Immature natural killer cell (primary cell): ENCODE data around the gene FILIP1L. TPM values are rescaled to one million over a fixed set of nuclear protein-coding genes. Genes with fewer than 3 reads are reported as not detected.
A peak's percentile ranks its signal among the peaks of the same experiment; 100 is the strongest.

Source experiments
- DNase-seq, 3 donors: peaks; one replicate each; pipeline ENCODE4 v3.0.0; 2022; ENCODE audit warnings: mixed read lengths in 1 of 3
- H3K27ac Mint-ChIP-seq, 6 donors: one replicate each; pipeline ENCODE4 v1.8.0; 2020; ENCODE audit warnings: mixed read lengths in 6 of 6, mild to moderate bottlenecking in 5 of 6, inconsistent platforms in 4 of 6, moderate library complexity in 3 of 6
- H3K27me3 Mint-ChIP-seq, 3 donors: one replicate each; pipeline ENCODE4 v1.8.0; 2020 to 2021; ENCODE audit warnings: low read depth in 3 of 3, mild to moderate bottlenecking in 3 of 3, mixed read lengths in 3 of 3, moderate library complexity in 3 of 3, inconsistent platforms in 1 of 3
- H3K36me3 Mint-ChIP-seq, 3 donors: one replicate each; pipeline ENCODE4 v1.8.0; 2020; ENCODE audit warnings: mixed read lengths in 3 of 3, inconsistent platforms in 2 of 3, mild to moderate bottlenecking in 2 of 3
- H3K4me1 Mint-ChIP-seq, 2 donors: one replicate each; pipeline ENCODE4 v1.8.0; 2020; ENCODE audit warnings: inconsistent platforms in 2 of 2, mild to moderate bottlenecking in 2 of 2, mixed read lengths in 2 of 2, moderate library complexity in 1 of 2
- H3K4me3 Mint-ChIP-seq, 5 donors: one replicate each; pipeline ENCODE4 v1.8.0; 2020; ENCODE audit warnings: mild to moderate bottlenecking in 5 of 5, mixed read lengths in 5 of 5, inconsistent platforms in 3 of 5, moderate library complexity in 3 of 5
- H3K9me3 Mint-ChIP-seq, 6 donors: one replicate each; pipeline ENCODE4 v1.8.0; 2020; ENCODE audit warnings: mild to moderate bottlenecking in 6 of 6, mixed read lengths in 6 of 6, inconsistent platforms in 4 of 6, moderate library complexity in 3 of 6
- polyA plus RNA-seq, 3 donors: library from polyadenylated mRNA; unstranded; fragments of 300-500 nt; fragmentation: Illumina TruSeq; gene quantifications; one replicate each; pipeline ENCODE4 v1.2.3, GENCODE V29; 2021

The FILIP1L gene
- polyA plus RNA-seq, 3 donors from 2014 or later, result 0.09 TPM; not detected in 2

DNA sequence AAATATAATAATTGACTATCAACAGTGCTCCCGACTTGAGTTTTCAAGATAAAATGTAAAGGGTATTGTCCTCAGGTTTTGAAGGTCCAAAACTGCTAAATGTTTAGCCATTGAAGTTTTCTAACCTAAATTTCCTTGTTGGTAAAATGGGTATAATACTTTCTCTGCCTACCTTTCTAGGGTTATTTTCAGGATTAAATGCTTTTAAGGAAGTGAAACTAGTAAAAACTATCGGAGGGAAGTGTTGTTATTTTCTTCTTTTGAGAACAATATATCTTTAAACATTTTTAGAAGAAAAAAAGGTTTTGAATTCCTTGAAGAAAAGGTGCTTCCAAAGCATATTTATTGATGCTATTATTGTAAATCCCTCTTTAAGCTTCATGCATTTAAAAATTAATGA lies 67.3 kb downstream of the FILIP1L start:
- no peak for DNase-seq
- H3K4me1 Mint-ChIP-seq, result peaks cover 14 to 23% of the 10 kb centered on the region in 2 donors
- peaks cover 0 to 5% (median 1%) of the 10 kb centered on the region in 3 donors for H3K27me3 Mint-ChIP-seq
- H3K4me3 Mint-ChIP-seq, result peak overlapping the region in 2 of 5 donors; percentile 19 to 87
- H3K9me3 Mint-ChIP-seq, result no peaks in the 10 kb centered on the region
- peak overlapping the region in 5 of 6 donors; percentile 70 to 89 (median 82) for H3K27ac Mint-ChIP-seq
- peaks cover 0 to 2% (median 0%) of the 10 kb centered on the region in 3 donors for H3K36me3 Mint-ChIP-seq

DNA sequence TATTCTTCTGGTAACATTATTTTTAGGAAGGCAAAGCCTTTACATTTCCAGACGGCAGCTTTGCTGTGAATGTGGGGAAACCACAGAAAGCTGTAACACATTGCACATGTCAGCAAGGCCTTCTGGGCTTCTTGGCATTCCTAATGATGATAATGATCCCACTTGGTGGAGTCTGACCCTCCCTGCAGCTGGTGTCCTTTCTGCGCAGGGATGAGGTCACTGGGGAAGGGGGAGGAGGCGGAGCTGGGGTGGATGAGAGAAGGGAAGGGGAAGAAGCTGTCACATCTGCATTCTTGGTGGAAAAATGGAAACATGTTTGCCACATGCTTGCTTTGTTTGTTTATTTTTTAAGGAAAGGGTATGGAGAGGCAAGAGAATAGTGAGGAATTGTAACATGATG lies 68.6 kb downstream of the FILIP1L start:
- H3K27ac Mint-ChIP-seq, result peak overlapping the region in 1 of 6 donors; percentile 13
- no peaks in the 10 kb centered on the region for H3K9me3 Mint-ChIP-seq
- peaks cover 0 to 5% (median 1%) of the 10 kb centered on the region in 3 donors for H3K27me3 Mint-ChIP-seq
- H3K4me3 Mint-ChIP-seq, result no peak overlapping the region
- DNase-seq, result no peak
- peaks cover 0 to 2% (median 0%) of the 10 kb centered on the region in 3 donors for H3K36me3 Mint-ChIP-seq
- peaks cover 14 to 23% of the 10 kb centered on the region in 2 donors for H3K4me1 Mint-ChIP-seq

DNA sequence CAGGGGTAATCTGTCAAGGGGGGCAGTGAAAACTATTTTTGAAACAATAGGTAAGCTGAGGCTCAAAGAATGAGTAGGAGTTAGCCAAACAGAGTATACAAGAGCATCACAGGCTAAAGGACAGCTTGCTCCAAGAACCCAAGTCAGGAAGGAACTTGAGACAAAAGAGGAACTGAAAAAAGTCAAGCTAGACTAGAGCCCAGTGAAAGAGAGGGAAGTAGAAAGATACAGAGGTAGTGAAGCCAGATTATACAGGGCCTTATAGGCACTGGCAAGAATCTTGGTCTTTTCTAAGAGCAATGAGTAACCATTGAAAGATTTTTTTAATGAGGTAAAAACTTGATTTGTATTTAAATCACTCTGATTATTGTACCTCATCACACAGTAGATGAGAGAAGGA lies 69.9 kb downstream of the FILIP1L start:
- no peak for DNase-seq
- no peak overlapping the region for H3K27ac Mint-ChIP-seq
- H3K9me3 Mint-ChIP-seq, result no peaks in the 10 kb centered on the region
- peaks cover 0 to 5% (median 1%) of the 10 kb centered on the region in 3 donors for H3K27me3 Mint-ChIP-seq
- no peak overlapping the region for H3K4me3 Mint-ChIP-seq
- H3K4me1 Mint-ChIP-seq, result peaks cover 14 to 23% of the 10 kb centered on the region in 2 donors
- H3K36me3 Mint-ChIP-seq, result peaks cover 0 to 2% (median 0%) of the 10 kb centered on the region in 3 donors

DNA sequence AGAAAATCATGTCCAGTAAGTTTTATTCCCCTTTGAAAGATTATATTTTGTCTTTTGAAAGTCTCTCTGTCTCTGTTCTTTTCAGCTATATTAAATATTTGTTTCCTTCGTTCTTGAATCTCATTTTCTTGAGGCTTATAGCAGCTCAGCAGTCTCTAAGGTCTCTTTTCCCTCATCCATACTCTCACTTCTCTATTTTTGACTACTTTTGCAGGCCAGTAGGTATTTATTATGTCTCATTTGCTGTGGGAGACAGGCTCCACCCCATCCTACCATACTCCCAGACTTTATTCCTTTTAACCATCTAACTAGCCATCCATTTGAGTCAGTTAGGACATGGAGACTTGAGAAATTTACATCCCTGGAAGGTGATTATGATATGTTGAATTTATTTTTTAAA lies 71.0 kb downstream of the FILIP1L start:
- Mint-ChIP-seq H3K36me3 (peaks cover 0 to 2% (median 0%) of the 10 kb centered on the region in 3 donors), H3K27ac (no peak overlapping the region), H3K4me3 (no peak overlapping the region), H3K9me3 (no peaks in the 10 kb centered on the region), H3K27me3 (peaks cover 0 to 5% (median 1%) of the 10 kb centered on the region in 3 donors), H3K4me1 (peaks cover 13 to 20% of the 10 kb centered on the region in 2 donors)
- DNase-seq, result no peak

DNA sequence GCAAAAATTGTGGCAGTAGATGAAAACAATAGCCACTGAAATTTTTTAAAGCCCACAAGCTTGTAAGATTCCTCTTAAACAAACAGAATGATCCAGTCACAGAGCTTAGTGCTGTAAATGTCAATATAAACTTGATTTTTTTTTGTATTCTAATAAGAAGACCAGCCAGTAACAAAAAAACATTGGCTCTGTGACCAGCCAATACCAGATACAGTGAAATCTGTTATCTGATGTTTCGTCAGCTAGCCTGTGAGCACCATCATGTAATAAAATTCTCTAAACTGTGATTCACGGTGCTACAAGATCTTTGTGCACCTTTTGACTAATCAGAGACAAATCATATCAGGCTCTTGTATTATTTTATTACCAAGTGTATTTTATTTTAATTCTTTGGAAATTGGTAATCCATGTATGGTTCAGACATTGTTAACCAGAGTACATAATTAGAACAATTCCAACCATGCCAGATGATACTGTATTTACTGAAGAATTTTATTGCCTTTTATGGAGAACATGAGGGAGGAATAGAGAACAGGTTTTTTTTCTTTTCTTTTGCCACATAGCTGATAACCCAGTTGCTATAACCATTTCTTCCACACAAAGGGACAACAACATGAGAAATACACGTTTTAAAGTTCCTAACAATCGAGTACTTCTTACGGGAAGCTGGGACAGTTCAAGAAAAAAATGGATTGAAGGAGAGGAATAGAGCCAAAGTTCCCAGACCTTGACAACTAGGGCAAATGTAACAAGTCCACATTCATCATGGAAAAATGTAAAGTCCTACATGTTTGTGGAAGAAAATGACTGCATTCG lies 71.9 kb downstream of the FILIP1L start:
- no peak overlapping the region for H3K4me3 Mint-ChIP-seq
- peaks cover 4 to 11% of the 10 kb centered on the region in 2 donors for H3K4me1 Mint-ChIP-seq

DNA sequence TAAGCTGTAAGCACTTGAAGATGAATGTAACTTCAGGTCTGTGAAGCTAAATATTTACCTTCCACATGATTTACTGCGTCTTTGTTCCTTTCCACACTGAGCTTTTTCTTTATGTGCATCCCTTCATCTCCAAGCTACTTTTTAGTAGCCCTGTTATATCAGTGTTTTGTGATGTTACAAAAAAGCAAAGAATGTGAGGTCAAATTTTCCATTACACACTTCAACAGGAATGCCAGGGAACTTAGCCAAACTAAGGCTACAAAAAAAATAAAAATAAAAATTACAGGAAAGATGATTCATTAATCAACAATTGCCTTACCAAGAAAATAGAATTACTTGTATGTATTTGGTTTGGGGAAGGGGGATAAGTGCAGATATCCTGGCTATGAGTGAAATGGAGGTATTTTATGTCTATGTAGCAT lies 73.0 kb downstream of the FILIP1L start:
- no peak overlapping the region for H3K4me3 Mint-ChIP-seq
- H3K27ac Mint-ChIP-seq, result no peak overlapping the region
- H3K36me3 Mint-ChIP-seq, result peaks cover 0 to 2% (median 0%) of the 10 kb centered on the region in 3 donors
- peaks cover 0 to 5% (median 1%) of the 10 kb centered on the region in 3 donors for H3K27me3 Mint-ChIP-seq
- no peaks in the 10 kb centered on the region for H3K9me3 Mint-ChIP-seq
- peaks cover 0 to under 1% of the 10 kb centered on the region in 2 donors for H3K4me1 Mint-ChIP-seq
- DNase-seq, result no peak

More for the DNA sequence above, 71.9 kb downstream of the FILIP1L start:
- no peaks in the 10 kb centered on the region for H3K9me3 Mint-ChIP-seq
- DNase-seq, result no peak
- H3K36me3 Mint-ChIP-seq, result peaks cover 0 to 2% (median 0%) of the 10 kb centered on the region in 3 donors
- H3K27me3 Mint-ChIP-seq, result peaks cover 0 to 5% (median 1%) of the 10 kb centered on the region in 3 donors
- no peak overlapping the region for H3K27ac Mint-ChIP-seq

DNA sequence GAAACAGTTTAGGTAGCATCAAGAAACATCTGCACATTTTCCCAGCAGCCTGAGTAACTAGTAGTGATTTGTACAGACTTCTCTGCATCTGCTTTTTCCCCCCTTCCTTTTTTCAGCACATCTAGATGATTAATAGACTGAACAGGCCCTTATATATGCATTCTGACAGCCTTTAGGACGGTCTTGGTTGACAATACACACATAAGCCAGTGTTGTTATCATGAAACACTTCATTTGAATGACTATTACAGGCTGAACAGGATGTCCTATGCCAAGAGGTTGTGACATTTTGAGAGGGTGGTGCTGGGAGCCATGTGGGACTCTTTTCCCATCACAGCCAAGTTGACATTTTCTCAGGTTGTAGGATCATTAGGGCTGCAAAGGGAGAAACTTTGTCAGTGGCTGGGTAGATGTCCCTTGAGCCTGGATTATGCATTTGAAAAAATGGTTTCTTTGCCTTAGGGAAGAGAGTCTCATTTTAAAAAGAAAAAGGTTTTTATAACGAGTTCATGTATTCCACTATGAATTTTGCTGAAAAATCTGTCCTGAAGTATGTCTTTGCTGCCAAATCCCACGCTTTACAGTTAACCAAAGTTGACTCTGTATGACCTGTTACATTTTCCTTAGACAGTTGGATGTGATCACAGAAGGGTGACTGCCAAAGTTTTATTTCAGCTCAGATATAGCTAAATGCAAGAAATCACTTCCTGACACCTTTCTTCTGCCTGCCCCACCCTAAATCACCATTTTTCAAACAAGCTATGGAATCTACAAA lies 73.7 kb downstream of the FILIP1L start:
- H3K27ac Mint-ChIP-seq, result no peak overlapping the region
- H3K36me3 Mint-ChIP-seq, result peaks cover 0 to 2% (median 0%) of the 10 kb centered on the region in 3 donors
- H3K9me3 Mint-ChIP-seq, result no peaks in the 10 kb centered on the region
- DNase-seq, result no peak
- no peaks in the 10 kb centered on the region for H3K4me1 Mint-ChIP-seq
- H3K27me3 Mint-ChIP-seq, result peaks cover 0 to 2% (median 1%) of the 10 kb centered on the region in 3 donors
- no peak overlapping the region for H3K4me3 Mint-ChIP-seq

DNA sequence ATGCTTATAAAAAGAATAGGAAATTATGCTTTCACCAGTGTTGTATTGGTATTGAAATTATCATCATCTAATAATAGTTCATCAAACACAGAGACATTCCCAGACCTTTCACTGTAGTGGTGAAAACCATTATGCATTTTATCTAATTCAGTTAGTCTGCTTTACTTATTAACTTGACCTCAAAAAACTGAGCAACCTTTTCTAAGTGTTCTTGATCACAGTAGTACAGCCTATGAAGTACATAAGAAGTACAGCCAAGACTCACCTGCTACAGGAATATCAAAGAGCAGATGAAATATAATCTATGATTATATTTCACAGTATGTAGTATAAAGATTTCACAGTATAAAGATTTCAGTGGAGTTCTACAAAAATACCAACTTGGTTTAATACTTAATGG lies 75.2 kb downstream of the FILIP1L start:
- Mint-ChIP-seq H3K36me3 (no peaks in the 10 kb centered on the region), H3K4me1 (no peaks in the 10 kb centered on the region), H3K9me3 (no peaks in the 10 kb centered on the region), H3K27me3 (no peaks in the 10 kb centered on the region), H3K27ac (no peak overlapping the region), H3K4me3 (no peak overlapping the region)
- no peak for DNase-seq

DNA sequence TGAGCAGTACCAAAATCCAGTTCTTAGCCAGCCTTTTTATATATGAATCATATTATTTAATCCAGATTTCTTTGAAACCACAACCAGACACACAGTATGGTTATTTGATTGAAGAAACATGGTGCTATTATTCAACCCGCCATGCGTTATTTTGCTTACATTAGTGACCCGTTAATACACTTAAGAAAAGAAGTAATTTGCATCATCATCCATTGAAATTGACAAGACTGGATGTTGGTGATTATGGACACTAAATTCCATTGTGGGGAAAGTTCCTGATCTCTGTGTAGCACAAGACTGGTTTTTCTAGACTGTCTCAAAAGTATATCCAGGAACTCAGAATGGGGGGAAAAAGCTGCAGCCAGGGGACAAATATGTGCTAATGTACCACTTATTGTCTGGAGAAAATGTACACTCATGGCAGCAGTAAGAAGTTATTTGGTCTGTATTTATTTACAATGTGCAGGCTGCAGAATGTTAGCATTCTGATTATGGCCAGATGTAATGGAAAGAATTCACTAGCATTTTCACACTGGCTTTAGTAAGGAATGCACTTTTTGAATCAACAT lies 80.3 kb downstream of the FILIP1L start:
- no peaks in the 10 kb centered on the region for H3K27me3 Mint-ChIP-seq
- no peaks in the 10 kb centered on the region for H3K4me1 Mint-ChIP-seq
- no peak for DNase-seq
- H3K27ac Mint-ChIP-seq, result no peak overlapping the region
- H3K4me3 Mint-ChIP-seq, result no peak overlapping the region
- no peaks in the 10 kb centered on the region for H3K36me3 Mint-ChIP-seq
- no peaks in the 10 kb centered on the region for H3K9me3 Mint-ChIP-seq

DNA sequence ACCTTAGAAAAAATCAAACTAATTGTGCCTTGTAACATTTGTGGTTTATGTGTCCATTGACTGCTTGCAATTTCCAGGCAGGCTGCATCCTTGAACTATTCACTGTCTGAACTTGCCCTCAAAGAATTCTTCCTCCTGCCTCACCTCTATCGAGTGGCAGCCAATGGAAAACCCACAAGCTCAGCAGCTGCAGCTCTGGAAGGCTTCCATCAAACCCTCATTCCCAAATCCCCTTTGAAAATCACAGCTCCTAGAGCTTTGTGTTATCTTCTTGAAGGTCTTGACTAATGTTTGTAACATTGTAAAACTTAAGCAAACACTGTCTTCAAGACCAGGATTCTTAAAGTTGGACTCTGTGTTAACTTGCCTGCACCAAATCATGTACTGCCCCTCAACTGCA lies 81.1 kb downstream of the FILIP1L start:
- H3K27ac Mint-ChIP-seq, result no peak overlapping the region
- no peaks in the 10 kb centered on the region for H3K27me3 Mint-ChIP-seq
- no peak for DNase-seq
- no peaks in the 10 kb centered on the region for H3K36me3 Mint-ChIP-seq
- H3K9me3 Mint-ChIP-seq, result no peaks in the 10 kb centered on the region
- H3K4me3 Mint-ChIP-seq, result no peak overlapping the region
- H3K4me1 Mint-ChIP-seq, result no peaks in the 10 kb centered on the region

DNA sequence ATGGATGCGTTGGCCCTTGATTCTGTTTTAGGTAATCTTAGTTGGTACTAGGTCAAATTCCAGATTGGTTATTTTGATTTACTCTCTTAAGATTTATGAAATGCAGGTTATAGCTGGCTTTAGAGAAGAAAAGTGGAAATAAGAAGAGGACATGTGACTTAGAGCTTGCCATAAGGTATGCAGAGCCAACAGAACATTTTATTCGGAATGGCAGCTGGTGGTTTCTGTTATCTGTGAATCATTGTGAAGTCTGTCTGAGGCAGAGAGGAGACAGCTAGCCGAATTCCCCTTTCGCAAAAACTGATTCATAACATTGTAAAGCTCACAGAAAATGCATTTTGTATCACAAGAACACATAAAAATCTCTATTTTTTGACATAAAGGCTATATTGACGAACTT lies 82.1 kb downstream of the FILIP1L start:
- Mint-ChIP-seq H3K4me3 (no peak overlapping the region), H3K4me1 (no peaks in the 10 kb centered on the region), H3K9me3 (no peaks in the 10 kb centered on the region), H3K36me3 (no peaks in the 10 kb centered on the region), H3K27ac (no peak overlapping the region), H3K27me3 (no peaks in the 10 kb centered on the region)
- DNase-seq, result no peak

DNA sequence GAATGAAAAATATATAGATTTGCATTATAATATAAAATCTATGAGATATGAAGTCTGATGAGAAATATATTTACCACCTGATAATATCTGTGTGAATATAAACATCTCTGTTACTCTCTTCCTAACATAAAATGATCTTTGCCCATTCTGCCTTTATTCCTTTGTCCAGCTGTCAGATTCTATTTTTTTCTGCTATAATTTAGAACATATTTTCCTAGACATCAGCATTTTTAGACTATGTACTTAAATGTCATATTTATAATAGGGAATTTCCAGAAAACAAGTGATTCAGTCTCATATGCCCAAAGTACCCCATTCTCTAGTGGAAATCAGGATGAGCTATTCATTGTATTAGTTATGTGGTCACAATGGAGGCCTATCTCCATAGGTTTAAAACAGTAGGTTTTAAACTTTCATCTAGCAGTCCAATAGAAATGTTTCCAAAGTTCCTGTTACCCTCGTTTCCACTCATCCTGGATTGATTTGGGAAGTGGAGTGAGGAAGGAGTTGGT lies 83.3 kb downstream of the FILIP1L start:
- H3K9me3 Mint-ChIP-seq, result no peaks in the 10 kb centered on the region
- no peak for DNase-seq
- no peak overlapping the region for H3K27ac Mint-ChIP-seq
- no peaks in the 10 kb centered on the region for H3K36me3 Mint-ChIP-seq
- no peaks in the 10 kb centered on the region for H3K27me3 Mint-ChIP-seq
- H3K4me1 Mint-ChIP-seq, result no peaks in the 10 kb centered on the region
- no peak overlapping the region for H3K4me3 Mint-ChIP-seq

DNA sequence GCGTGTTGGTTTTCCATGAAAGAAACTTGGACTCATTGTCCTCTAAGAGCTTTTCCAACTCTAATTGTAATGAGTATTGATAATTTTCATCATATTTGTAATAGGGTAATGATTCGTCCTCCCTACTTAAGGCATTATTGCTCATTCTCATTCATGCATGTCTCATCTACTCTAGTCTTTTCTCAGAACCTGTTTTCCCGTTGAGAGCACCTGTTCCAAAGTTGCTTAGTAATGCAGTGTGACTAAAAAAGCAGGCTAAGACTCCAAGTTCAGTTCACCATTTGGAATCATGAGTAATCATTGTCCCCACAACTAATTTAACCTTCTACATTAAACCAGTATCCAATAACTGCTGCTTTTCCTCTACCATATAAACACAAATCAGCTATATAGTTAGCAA lies 84.0 kb downstream of the FILIP1L start:
- Mint-ChIP-seq H3K36me3 (no peaks in the 10 kb centered on the region), H3K4me1 (no peaks in the 10 kb centered on the region), H3K27ac (no peak overlapping the region), H3K4me3 (no peak overlapping the region), H3K27me3 (no peaks in the 10 kb centered on the region), H3K9me3 (no peaks in the 10 kb centered on the region)
- no peak for DNase-seq

DNA sequence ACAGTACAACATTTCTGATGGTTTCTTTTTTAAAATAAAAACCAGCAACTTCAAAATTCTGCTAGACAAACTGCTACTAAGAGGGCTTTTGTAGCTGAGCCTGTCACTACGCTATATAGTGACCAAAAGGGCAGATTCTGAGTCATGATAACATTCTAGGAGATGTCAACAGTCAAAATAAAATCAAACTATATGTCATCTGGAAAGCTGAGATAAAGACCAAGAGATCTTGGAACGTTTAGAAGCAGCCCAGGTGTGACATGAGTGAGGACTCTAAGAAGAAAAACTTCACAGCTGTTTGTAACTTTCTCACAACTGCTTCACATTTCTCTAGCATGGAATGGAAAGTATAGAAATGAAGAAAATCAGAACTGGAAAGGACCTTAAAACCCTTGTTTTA lies 84.6 kb downstream of the FILIP1L start:
- H3K36me3 Mint-ChIP-seq, result no peaks in the 10 kb centered on the region
- H3K9me3 Mint-ChIP-seq, result no peaks in the 10 kb centered on the region
- DNase-seq, result no peak
- H3K27me3 Mint-ChIP-seq, result no peaks in the 10 kb centered on the region
- no peak overlapping the region for H3K4me3 Mint-ChIP-seq
- H3K27ac Mint-ChIP-seq, result no peak overlapping the region
- H3K4me1 Mint-ChIP-seq, result no peaks in the 10 kb centered on the region
